Rectal smooth muscle tissue (tissue), 1 donor: ENCODE results near the gene CTDP1.
A peak's percentile ranks its signal among the peaks of the same experiment; 100 is the strongest.

Source experiments
- H3K27ac ChIP-seq: one replicate; pipeline ENCODE4 v1.7.0; 2013; ENCODE audit warnings: low read depth, low read length, inconsistent platforms
- H3K27me3 ChIP-seq: one replicate; pipeline ENCODE4 v1.7.0; 2013; ENCODE audit warnings: low read length; ENCODE audit not compliant: control insufficient read depth, insufficient read depth
- H3K36me3 ChIP-seq: one replicate; pipeline ENCODE4 v1.7.0; 2013; ENCODE audit warnings: low read length; ENCODE audit not compliant: control insufficient read depth, insufficient read depth
- H3K4me1 ChIP-seq: one replicate; pipeline ENCODE4 v1.7.0; 2013; ENCODE audit warnings: low read length; ENCODE audit not compliant: control insufficient read depth, insufficient read depth
- H3K4me3 ChIP-seq: one replicate; pipeline ENCODE4 v1.7.0; 2013; ENCODE audit warnings: low read length
- H3K9ac ChIP-seq: one replicate; pipeline ENCODE4 v1.7.0; 2013; ENCODE audit warnings: low read length

CTDP1 gene

GRCh38 chr18:79647307-79647706 is 32.3 kb upstream of the CTDP1 start:
- no peak overlapping the region for H3K27ac ChIP-seq
- H3K9ac ChIP-seq: no peak overlapping the region
- no peak overlapping the region for H3K4me3 ChIP-seq
- peaks cover 2% of the 10 kb centered on the region for H3K4me1 ChIP-seq
- H3K27me3 ChIP-seq: no peaks in the 10 kb centered on the region
- no peaks in the 10 kb centered on the region for H3K36me3 ChIP-seq

GRCh38 chr18:79650959-79651358 is 28.6 kb upstream of the CTDP1 start:
- Histone ChIP-seq H3K4me3 (no peak overlapping the region), H3K4me1 (no peaks in the 10 kb centered on the region), H3K9ac (no peak overlapping the region), H3K36me3 (no peaks in the 10 kb centered on the region), H3K27me3 (no peaks in the 10 kb centered on the region), H3K27ac (no peak overlapping the region)

- Histone ChIP-seq H3K36me3 (no peaks in the 10 kb centered on the region), H3K9ac (no peak overlapping the region), H3K4me1 (no peaks in the 10 kb centered on the region), H3K27me3 (no peaks in the 10 kb centered on the region), H3K27ac (no peak overlapping the region), H3K4me3 (no peak overlapping the region)
Observed at GRCh38 chr18:79657342-79657996, 22.1 kb upstream of the CTDP1 start.

GRCh38 chr18:79658366-79658765 is 21.2 kb upstream of the CTDP1 start:
- H3K9ac ChIP-seq: no peak overlapping the region
- H3K4me1 ChIP-seq: no peaks in the 10 kb centered on the region
- H3K36me3 ChIP-seq: no peaks in the 10 kb centered on the region
- H3K4me3 ChIP-seq: no peak overlapping the region
- no peak overlapping the region for H3K27ac ChIP-seq
- no peaks in the 10 kb centered on the region for H3K27me3 ChIP-seq

- Histone ChIP-seq H3K27ac (no peak overlapping the region), H3K4me3 (no peak overlapping the region), H3K27me3 (no peaks in the 10 kb centered on the region), H3K4me1 (no peaks in the 10 kb centered on the region), H3K9ac (no peak overlapping the region), H3K36me3 (no peaks in the 10 kb centered on the region)
Observed at GRCh38 chr18:79659733-79660132, 19.9 kb upstream of the CTDP1 start.

- Histone ChIP-seq H3K4me1 (no peaks in the 10 kb centered on the region), H3K9ac (no peak overlapping the region), H3K27ac (no peak overlapping the region), H3K4me3 (no peak overlapping the region), H3K27me3 (no peaks in the 10 kb centered on the region), H3K36me3 (no peaks in the 10 kb centered on the region)
Observed at GRCh38 chr18:79662034-79662433, 17.6 kb upstream of the CTDP1 start.

- Histone ChIP-seq H3K4me1 (no peaks in the 10 kb centered on the region), H3K27ac (no peak overlapping the region), H3K4me3 (no peak overlapping the region), H3K36me3 (no peaks in the 10 kb centered on the region), H3K27me3 (no peaks in the 10 kb centered on the region), H3K9ac (no peak overlapping the region)
Observed at GRCh38 chr18:79662439-79662838, 17.2 kb upstream of the CTDP1 start.

GRCh38 chr18:79664525-79665125 is 15.0 kb upstream of the CTDP1 start:
- Histone ChIP-seq H3K27me3 (no peaks in the 10 kb centered on the region), H3K27ac (no peak overlapping the region), H3K4me3 (no peak overlapping the region), H3K36me3 (no peaks in the 10 kb centered on the region), H3K4me1 (no peaks in the 10 kb centered on the region), H3K9ac (no peak overlapping the region)

- H3K4me3 ChIP-seq: no peak overlapping the region
- H3K36me3 ChIP-seq: no peaks in the 10 kb centered on the region
- no peaks in the 10 kb centered on the region for H3K4me1 ChIP-seq
- H3K9ac ChIP-seq: no peak overlapping the region
- no peaks in the 10 kb centered on the region for H3K27me3 ChIP-seq
- no peak overlapping the region for H3K27ac ChIP-seq
Observed at GRCh38 chr18:79668203-79668602, 11.4 kb upstream of the CTDP1 start.

- no peaks in the 10 kb centered on the region for H3K36me3 ChIP-seq
- H3K4me1 ChIP-seq: no peaks in the 10 kb centered on the region
- no peak overlapping the region for H3K9ac ChIP-seq
- no peaks in the 10 kb centered on the region for H3K27me3 ChIP-seq
- H3K4me3 ChIP-seq: no peak overlapping the region
- H3K27ac ChIP-seq: no peak overlapping the region
Observed at GRCh38 chr18:79672490-79673276, 6.9 kb upstream of the CTDP1 start.

GRCh38 chr18:79677221-79677620 is 2.4 kb upstream of the CTDP1 start:
- H3K36me3 ChIP-seq: peaks cover under 1% of the 10 kb centered on the region
- H3K27ac ChIP-seq: no peak overlapping the region
- peaks cover 18% of the 10 kb centered on the region for H3K4me1 ChIP-seq
- H3K9ac ChIP-seq: no peak overlapping the region
- no peaks in the 10 kb centered on the region for H3K27me3 ChIP-seq
- H3K4me3 ChIP-seq: no peak overlapping the region

GRCh38 chr18:79677840-79678239 is 1.8 kb upstream of the CTDP1 start:
- Histone ChIP-seq H3K36me3 (peaks cover 2% of the 10 kb centered on the region), H3K27ac (peak overlapping the region; percentile 100), H3K4me1 (peaks cover 18% of the 10 kb centered on the region), H3K9ac (no peak overlapping the region), H3K4me3 (peak overlapping the region; percentile 87), H3K27me3 (no peaks in the 10 kb centered on the region)
